HepG2 (cell line): ENCODE results near the gene RBCK1. TPM values are rescaled to one million over a fixed set of nuclear protein-coding genes. Genes with fewer than 3 reads are reported as not detected.
A peak's percentile ranks its signal among the peaks of the same experiment; 100 is the strongest.

Experiments used
- ARID2 ChIP-seq: sonication (generic); formaldehyde crosslinking; IDR thresholded peaks from 2 replicates; pipeline ENCODE4 v1.8.1; 2022; ENCODE audit warnings: mild to moderate bottlenecking, missing genetic modification reagents, borderline replicate concordance
- ARID5B ChIP-seq: IDR thresholded peaks from 2 replicates; pipeline ENCODE4 v1.4.0; 2020; ENCODE audit warnings: mild to moderate bottlenecking, missing genetic modification reagents
- DPF2 ChIP-seq: sonication (generic); formaldehyde crosslinking; IDR thresholded peaks from 2 replicates; pipeline ENCODE4 v1.4.0; 2020; ENCODE audit warnings: mild to moderate bottlenecking, low read depth, missing genetic modification reagents, borderline replicate concordance
- EP300 ChIP-seq, 3 experiments: sonication (generic) in 1 of 3; formaldehyde crosslinking in 1 of 3; IDR thresholded peaks; 2 replicates each; pipeline versions ENCODE4 v1.5.1 to v1.6.1; 2011 to 2020; ENCODE audit warnings: low read depth in 2 of 3, low read length in 2 of 3, borderline replicate concordance in 1 of 3, improper control_type of control experiment in 1 of 3, mild to moderate bottlenecking in 1 of 3, missing genetic modification reagents in 1 of 3, moderate library complexity in 1 of 3
- HMG20A ChIP-seq: IDR thresholded peaks from 2 replicates; pipeline ENCODE4 v1.6.1; 2016; ENCODE audit warnings: borderline replicate concordance
- MLLT10 ChIP-seq: sonication (generic); formaldehyde crosslinking; IDR thresholded peaks from 2 replicates; pipeline ENCODE4 v1.4.0; 2020; ENCODE audit warnings: missing genetic modification reagents
- NR2F1 ChIP-seq, 2 experiments: fragments of 450-650 bp in 1 of 2; formaldehyde crosslinking in 1 of 2; IDR thresholded peaks; 2 replicates each; pipeline versions ENCODE4 v1.5.0 to v1.6.1; 2016 to 2020; ENCODE audit warnings: mild to moderate bottlenecking in 1 of 2, missing compliant biosample characterization in 1 of 2, missing genetic modification reagents in 1 of 2, moderate library complexity in 1 of 2
- NRL ChIP-seq: sonication (generic); formaldehyde crosslinking; IDR thresholded peaks from 2 replicates; pipeline ENCODE4 v1.5.0; 2020; ENCODE audit warnings: missing genetic modification reagents, mild to moderate bottlenecking, moderate library complexity, borderline replicate concordance
- PRDM4 ChIP-seq: sonication (generic); formaldehyde crosslinking; IDR thresholded peaks from 2 replicates; pipeline ENCODE4 v1.9.0; 2021; ENCODE audit warnings: missing genetic modification reagents, borderline replicate concordance
- YEATS2 ChIP-seq: sonication (generic); formaldehyde crosslinking; IDR thresholded peaks from 2 replicates; pipeline ENCODE4 v1.4.0; 2020; ENCODE audit warnings: missing genetic modification reagents, borderline replicate concordance
- ZEB1 ChIP-seq: IDR thresholded peaks from 2 replicates; pipeline ENCODE4 v1.6.1; 2012; ENCODE audit warnings: mild to moderate bottlenecking, low read depth, inconsistent platforms; ENCODE audit not compliant: insufficient replicate concordance
- ZFP36 ChIP-seq: fragments of 150-350 bp; IDR thresholded peaks from 2 replicates; pipeline ENCODE4 v1.6.1; 2018; ENCODE audit warnings: borderline replicate concordance, low read length, low read depth; ENCODE audit not compliant: partially characterized antibody
- ZNF160 ChIP-seq: sonication (generic); formaldehyde crosslinking; IDR thresholded peaks from 2 replicates; pipeline ENCODE4 v1.8.0; 2022; ENCODE audit warnings: mild to moderate bottlenecking, inconsistent platforms, missing genetic modification reagents
- ZNF3 ChIP-seq: IDR thresholded peaks from 2 replicates; pipeline ENCODE4 v1.7.0; 2017; ENCODE audit warnings: inconsistent platforms
- ZNF557 ChIP-seq: sonication (generic); formaldehyde crosslinking; IDR thresholded peaks from 2 replicates; pipeline ENCODE4 v1.4.0; 2020; ENCODE audit warnings: missing genetic modification reagents
- polyA plus RNA-seq, 8 experiments: library from polyadenylated mRNA; depleted of rRNA in 3 of 8; stranded (reverse) in 7 of 8; unstranded in 1 of 8; fragments of >200 nt; fragmentation: Illumina TruSeq in 4 of 8; extraction: Trizol in 4 of 8; gene quantifications; 2 replicates each; pipeline versions ENCODE4 v1.2.1 to v1.2.3, GENCODE V29; 2011 to 2016; ENCODE audit warnings: low read depth in 4 of 8, missing spikeins in 1 of 8, mixed read lengths in 1 of 8; ENCODE audit not compliant: insufficient read depth in 1 of 8
- total RNA-seq, 5 experiments: library from RNA; depleted of rRNA; stranded (reverse); fragments of >200 nt; fragmentation: Illumina TruSeq; extraction: Trizol; gene quantifications; 2 replicates each; pipeline ENCODE4 v1.2.3, GENCODE V29; 2016; ENCODE audit warnings: low read depth in 1 of 5
- TF ChIP-seq, protein P1 (sequence below): sonication (generic); formaldehyde crosslinking; IDR thresholded peaks from 2 replicates; pipeline ENCODE4 v1.5.1; 2020; ENCODE audit warnings: mild to moderate bottlenecking, missing genetic modification reagents, moderate library complexity
- TF ChIP-seq, protein P2 (sequence below): fragments of 450-650 bp; IDR thresholded peaks from 2 replicates; pipeline ENCODE4 v1.6.1; 2017; ENCODE audit warnings: mild to moderate bottlenecking

The RBCK1 gene
- total and polyA plus RNA-seq, 2 of the 13 experiments (the other 11 are each of a cell fraction or from before 2014, with no cell fraction given): 149 to 215 TPM

GRCh38 chr20:371755-372542, 36.1 kb upstream of the RBCK1 start (continued):
- TF ChIP-seq, protein P1, sequence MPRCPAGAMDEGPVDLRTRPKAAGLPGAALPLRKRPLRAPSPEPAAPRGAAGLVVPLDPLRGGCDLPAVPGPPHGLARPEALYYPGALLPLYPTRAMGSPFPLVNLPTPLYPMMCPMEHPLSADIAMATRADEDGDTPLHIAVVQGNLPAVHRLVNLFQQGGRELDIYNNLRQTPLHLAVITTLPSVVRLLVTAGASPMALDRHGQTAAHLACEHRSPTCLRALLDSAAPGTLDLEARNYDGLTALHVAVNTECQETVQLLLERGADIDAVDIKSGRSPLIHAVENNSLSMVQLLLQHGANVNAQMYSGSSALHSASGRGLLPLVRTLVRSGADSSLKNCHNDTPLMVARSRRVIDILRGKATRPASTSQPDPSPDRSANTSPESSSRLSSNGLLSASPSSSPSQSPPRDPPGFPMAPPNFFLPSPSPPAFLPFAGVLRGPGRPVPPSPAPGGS: peak; percentile 97
- TF ChIP-seq HMG20A: peak; percentile 88; the same call in 1 of the 2 replicates
- TF ChIP-seq EP300 (IDR thresholded peaks at IDR 0.05; ENCODE audit: low read depth in 2 of 2, low read length in 2 of 2): peak; percentile 98 to 99
- peak; percentile 99 for TF ChIP-seq EP300 (CRISPR knock-in tag; IDR thresholded peaks at IDR 0.05; ENCODE audit: borderline replicate concordance)
- TF ChIP-seq NRL (CRISPR knock-in tag): peak; percentile 54; the same call in 1 of the 2 replicates
- peak; percentile 72 for TF ChIP-seq YEATS2 (CRISPR knock-in tag)
- peak; percentile 97 for TF ChIP-seq ARID5B (CRISPR knock-in tag)
- TF ChIP-seq ARID2 (CRISPR knock-in tag): peak; percentile 86; the same call in 1 of the 2 replicates
- peak; percentile 68; the same call in 1 of the 2 replicates for TF ChIP-seq ZNF3
- TF ChIP-seq, protein P2, sequence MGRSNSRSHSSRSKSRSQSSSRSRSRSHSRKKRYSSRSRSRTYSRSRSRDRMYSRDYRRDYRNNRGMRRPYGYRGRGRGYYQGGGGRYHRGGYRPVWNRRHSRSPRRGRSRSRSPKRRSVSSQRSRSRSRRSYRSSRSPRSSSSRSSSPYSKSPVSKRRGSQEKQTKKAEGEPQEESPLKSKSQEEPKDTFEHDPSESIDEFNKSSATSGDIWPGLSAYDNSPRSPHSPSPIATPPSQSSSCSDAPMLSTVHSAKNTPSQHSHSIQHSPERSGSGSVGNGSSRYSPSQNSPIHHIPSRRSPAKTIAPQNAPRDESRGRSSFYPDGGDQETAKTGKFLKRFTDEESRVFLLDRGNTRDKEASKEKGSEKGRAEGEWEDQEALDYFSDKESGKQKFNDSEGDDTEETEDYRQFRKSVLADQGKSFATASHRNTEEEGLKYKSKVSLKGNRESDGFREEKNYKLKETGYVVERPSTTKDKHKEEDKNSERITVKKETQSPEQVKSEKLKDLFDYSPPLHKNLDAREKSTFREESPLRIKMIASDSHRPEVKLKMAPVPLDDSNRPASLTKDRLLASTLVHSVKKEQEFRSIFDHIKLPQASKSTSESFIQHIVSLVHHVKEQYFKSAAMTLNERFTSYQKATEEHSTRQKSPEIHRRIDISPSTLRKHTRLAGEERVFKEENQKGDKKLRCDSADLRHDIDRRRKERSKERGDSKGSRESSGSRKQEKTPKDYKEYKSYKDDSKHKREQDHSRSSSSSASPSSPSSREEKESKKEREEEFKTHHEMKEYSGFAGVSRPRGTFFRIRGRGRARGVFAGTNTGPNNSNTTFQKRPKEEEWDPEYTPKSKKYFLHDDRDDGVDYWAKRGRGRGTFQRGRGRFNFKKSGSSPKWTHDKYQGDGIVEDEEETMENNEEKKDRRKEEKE: no peak
- peak; percentile 25 to 63; a peak in 3 of 4 replicates for TF ChIP-seq NR2F1 (CRISPR knock-in tag; IDR thresholded peaks at IDR 0.05)
- TF ChIP-seq ZNF160 (CRISPR knock-in tag): peak; percentile 11
- peak; percentile 83; the same call in 1 of the 2 replicates for TF ChIP-seq ZNF557
- TF ChIP-seq ZEB1: peak; percentile 87
- peak; percentile 99 for TF ChIP-seq DPF2 (CRISPR knock-in tag)
- no peak for TF ChIP-seq ZFP36
- no peak for TF ChIP-seq PRDM4 (CRISPR knock-in tag)
- TF ChIP-seq MLLT10 (CRISPR knock-in tag): no peak
